Measurements from ENCODE around the gene CAPS2.

CAPS2 gene

DNA sequence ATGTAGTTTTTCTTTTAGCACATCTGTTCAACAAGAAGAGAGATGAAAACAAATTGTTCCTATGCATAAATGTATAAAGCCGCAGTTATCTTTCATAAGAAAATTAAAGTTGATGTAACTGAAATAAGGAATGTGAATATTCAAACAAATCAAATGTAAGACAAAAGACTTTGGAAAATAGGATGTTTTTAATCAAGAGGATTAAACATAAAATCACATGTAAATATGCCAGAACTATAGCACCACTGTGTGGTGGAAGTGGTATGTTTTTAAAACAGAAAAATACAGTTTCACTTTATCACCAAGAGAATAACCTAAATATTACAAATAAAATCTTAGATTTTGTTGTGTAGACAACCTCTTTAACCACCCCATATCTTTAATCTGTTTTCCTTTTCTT lies 40.4 kb downstream of the CAPS2 start:
- TF ChIP-seq, protein P1, sequence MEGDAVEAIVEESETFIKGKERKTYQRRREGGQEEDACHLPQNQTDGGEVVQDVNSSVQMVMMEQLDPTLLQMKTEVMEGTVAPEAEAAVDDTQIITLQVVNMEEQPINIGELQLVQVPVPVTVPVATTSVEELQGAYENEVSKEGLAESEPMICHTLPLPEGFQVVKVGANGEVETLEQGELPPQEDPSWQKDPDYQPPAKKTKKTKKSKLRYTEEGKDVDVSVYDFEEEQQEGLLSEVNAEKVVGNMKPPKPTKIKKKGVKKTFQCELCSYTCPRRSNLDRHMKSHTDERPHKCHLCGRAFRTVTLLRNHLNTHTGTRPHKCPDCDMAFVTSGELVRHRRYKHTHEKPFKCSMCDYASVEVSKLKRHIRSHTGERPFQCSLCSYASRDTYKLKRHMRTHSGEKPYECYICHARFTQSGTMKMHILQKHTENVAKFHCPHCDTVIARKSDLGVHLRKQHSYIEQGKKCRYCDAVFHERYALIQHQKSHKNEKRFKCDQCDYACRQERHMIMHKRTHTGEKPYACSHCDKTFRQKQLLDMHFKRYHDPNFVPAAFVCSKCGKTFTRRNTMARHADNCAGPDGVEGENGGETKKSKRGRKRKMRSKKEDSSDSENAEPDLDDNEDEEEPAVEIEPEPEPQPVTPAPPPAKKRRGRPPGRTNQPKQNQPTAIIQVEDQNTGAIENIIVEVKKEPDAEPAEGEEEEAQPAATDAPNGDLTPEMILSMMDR (conservative IDR thresholded peaks at IDR 0.05; ENCODE audit: low read depth, low read length) = peak; percentile 36
- DNase-seq (ENCODE audit: low read depth) = no peak
- H3K4me3 ChIP-seq (ENCODE audit: low read length) = no peak overlapping the region

DNA sequence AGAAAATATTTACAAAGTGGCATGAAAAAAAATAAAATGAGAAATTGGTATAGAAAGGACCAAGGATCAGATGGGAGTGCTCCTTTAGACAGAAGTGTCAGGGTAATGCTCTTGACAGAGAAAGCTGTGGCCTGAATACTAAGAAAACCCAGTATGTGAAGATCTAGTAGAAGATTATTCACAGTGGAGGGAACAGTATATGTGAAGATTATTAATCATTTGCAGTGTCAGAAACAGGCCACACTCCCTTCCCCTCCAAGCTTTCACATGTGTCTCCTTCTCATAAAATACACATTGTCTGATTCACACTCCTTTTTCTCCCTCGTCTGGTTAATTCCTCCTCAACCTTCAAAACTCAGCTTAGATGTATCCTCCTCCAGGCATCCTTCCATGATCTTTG lies 41.3 kb downstream of the CAPS2 start:
- DNase-seq (ENCODE audit: low read depth) = no peak
- no peak overlapping the region for H3K4me3 ChIP-seq (ENCODE audit: low read length)
- TF ChIP-seq, protein P1 (conservative IDR thresholded peaks at IDR 0.05; ENCODE audit: low read depth, low read length) = no peak

DNA sequence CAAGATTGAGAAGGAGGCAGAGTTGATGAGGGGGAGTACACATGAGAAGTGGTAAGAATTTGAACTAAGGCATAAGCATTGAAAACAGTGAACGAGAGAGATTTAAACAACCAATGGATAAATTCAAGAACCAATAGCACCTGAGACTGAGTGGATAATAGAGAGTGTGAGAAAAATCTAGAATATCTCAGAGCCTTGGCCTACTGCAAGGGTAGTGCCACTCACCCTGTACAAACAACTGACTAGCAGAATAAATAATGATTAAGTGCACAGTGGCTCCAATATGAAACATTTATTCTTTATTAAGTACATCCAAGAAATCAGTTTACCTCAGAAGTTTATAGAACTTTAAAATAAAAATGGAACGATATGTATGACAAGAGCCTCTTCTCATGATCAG lies 54.4 kb downstream of the CAPS2 start:
- no peak overlapping the region for H3K4me3 ChIP-seq (ENCODE audit: low read length)
- TF ChIP-seq, protein P1 (conservative IDR thresholded peaks at IDR 0.05; ENCODE audit: low read depth, low read length) = no peak
- no peak for DNase-seq (ENCODE audit: low read depth)

DNA sequence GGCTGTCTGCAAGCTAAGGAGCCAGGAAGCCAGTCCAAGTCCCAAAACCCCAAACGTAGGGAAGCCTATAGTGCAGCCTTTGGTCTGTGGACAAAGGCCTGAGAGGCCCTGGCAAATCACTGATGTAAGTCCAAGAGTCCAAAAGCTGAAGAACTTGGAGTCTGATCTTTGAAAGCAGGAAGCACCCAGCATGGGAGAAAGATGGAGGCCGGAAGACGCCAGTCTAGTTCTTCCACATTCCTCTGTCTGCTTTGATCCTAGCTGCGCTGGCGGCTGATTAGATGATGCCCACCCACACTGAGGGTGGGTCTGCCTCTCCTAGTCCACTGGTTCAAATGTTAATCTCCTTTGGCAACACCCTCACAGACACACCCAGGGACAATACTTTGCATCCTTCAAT lies 58.5 kb downstream of the CAPS2 start:
- no peak overlapping the region for H3K4me3 ChIP-seq (ENCODE audit: low read length)
- TF ChIP-seq, protein P1 (conservative IDR thresholded peaks at IDR 0.05; ENCODE audit: low read depth, low read length) = no peak
- no peak for DNase-seq (ENCODE audit: low read depth)

DNA sequence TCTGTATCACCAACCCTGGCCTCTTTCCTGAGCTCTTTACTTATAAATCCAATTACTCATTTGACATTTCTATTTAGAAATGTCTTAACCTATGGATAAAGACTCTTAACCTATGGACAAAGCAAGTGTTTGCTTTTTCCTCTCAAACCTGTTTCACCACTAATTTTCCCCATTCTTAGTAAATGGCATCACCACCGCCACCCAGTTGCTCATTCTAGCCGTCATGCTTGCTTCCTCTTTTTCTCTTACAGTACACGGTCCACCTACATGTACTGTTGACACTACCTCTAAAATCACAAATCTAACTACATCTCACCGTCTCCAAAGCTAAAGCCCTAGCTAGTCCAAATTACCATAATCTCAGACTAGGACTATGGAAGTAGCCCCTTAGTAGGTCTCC lies 60.0 kb downstream of the CAPS2 start:
- TF ChIP-seq, protein P1 (conservative IDR thresholded peaks at IDR 0.05; ENCODE audit: low read depth, low read length) = no peak
- no peak for DNase-seq (ENCODE audit: low read depth)

DNA sequence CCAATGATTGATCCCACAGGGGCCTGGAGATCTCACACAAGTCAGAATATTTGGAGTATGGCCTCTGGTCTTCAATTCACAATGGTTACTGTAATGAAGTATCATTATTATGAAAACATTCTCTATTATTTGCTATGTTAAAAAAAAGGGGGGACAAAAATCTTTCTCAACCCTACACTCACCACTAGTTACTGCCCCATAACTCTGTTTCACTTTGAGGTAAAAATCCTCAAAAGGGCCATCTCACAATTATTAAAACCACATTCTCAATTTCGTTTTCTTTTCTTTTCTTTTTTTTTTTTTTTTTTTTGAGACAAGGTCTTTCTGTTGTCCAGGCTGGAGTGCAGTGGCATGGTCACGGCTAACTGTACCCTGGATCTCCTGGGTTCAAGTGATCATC lies 60.9 kb downstream of the CAPS2 start:
- DNase-seq (ENCODE audit: low read depth) = no peak
- H3K4me3 ChIP-seq (ENCODE audit: low read length) = no peak overlapping the region
- TF ChIP-seq, protein P1 (conservative IDR thresholded peaks at IDR 0.05; ENCODE audit: low read depth, low read length) = no peak

More for the DNA sequence above, 60.0 kb downstream of the CAPS2 start:
- no peak overlapping the region for H3K4me3 ChIP-seq (ENCODE audit: low read length)

DNA sequence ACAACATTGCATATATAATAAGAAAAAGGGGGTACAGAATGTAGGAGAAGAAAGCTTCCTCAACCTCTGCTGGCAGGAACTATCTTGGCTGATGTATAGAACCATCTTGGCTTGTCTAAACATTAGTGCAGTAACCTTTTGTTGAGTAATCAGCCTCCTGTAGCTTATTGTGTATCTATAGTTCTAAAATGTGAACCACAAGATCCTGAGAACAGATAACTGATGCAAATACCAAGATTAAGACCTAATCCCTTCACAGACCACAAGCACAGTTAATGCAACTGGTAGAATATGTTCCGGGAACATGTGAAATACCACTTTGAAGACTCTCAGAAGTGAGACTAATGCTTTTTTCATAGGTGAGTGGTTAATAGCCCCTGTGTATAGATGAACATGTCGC lies 69.8 kb downstream of the CAPS2 start:
- TF ChIP-seq, protein P1 (conservative IDR thresholded peaks at IDR 0.05; ENCODE audit: low read depth, low read length) = no peak
- no peak overlapping the region for H3K4me3 ChIP-seq (ENCODE audit: low read length)
- DNase-seq (ENCODE audit: low read depth) = peak; percentile 45
